GM18870 (cell line): ENCODE measurements around the gene SAMD3.
"Not testable (repeated sequence)": the region's sequence is repeated elsewhere in the genome, so short reads cannot be mapped to it uniquely, and the experiment has no call there.

Experiments used
- ATAC-seq: cut with Tn5 transposase; IDR thresholded peaks from one replicate; pipeline ENCODE4 v1.9.1; 2021; ENCODE audit warnings: moderate library complexity; ENCODE audit not compliant: unreplicated experiment

Gene SAMD3, protein sequence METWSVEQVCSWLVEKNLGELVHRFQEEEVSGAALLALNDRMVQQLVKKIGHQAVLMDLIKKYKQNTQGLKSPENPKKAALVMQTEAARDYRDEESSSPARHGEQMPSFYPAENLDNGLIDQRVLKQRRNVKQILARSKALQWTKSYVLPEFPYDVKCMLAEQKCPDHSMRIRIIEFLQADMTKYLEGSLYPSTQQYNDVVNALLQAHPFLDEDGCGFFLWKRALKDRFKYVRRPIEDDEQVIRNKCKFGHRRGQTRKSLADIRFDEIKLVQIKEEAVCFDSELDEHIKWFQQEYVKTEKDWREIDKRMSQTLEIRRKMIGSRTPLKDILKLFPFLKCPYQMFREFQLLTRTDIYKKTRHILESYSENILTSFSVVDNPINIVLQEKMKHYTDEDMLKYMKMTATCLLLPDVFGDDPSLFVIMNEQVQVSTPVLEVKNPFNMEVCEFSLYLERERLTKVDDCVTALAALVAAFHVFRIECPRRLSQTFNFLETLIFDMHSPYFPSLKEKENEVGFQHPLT

DNA sequence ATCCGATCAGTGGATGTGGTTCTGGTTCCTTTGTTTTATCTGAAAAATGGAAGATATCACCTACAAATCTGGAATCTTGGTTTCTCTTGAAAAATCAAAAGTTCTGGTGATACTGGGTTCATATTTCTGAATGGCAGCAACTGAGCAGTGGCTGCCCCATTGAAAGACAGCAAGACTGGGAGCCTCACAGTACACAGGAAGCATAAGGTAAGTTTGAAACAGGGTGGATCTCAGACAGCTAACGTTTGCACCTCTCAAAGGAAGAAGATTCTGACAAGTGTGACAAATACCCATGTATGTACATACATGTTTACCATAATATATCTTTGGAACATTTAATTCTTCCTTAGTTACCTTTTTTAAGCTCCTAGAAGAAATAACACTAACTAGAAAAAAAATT lies at the start of gene SAMD3:
Gene SAMD3 (minus strand): TSS at position 177 of the 400 bp plus-strand sequence. CDS start 7,678 bp downstream, outside the sequence.
- ATAC-seq: no peak

DNA sequence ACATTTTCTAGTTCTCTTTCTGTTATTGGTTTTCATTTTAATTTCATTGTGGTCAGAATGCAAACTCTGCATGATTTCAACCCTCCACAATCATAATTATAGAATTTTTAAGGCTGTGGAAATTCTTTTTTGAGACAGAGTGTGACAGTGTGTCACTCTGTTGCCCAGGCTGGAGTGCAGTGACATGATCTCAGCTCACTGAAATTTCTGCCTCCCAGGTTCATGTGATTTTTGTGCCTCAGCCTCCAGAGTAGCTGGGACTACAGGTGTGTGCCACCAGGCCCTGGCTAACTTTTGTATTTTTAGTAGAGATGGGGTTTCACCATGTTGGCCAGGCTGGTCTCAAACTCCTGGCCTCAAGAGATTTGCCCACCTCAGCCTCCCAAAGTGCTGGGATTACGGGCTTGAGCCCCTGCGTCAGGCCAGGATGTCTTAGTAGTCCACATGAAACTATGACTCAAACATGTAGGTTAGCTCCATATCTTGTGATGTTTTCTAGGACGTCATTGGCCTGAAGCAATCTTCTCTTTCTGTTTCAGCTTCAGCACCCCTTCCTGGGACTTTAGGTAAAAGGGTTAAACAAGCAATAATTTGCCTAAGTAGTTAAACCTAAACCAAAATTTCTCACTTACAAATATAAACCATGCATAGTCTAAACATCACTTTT lies 47.4 kb upstream of the SAMD3 start:
- peak; percentile 98 for ATAC-seq

DNA sequence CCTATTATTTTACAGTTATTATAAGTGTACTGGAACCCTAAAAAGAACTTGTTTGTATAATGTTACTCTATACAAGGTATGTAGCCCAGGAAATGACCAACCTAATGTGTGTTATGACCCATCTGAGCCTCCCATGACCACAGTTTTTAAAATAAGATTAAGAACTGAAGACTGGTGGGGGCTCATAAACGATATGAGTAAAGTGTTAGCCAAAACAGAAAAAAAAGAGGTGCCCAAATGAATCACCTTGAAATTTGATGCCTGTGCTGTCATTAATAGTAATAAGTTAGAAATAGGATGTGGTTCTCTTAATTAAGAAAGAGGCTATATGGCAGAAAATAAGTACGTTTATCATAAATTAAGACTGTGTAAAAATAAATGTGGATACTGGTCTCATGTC lies 42.8 kb upstream of the SAMD3 start:
- not testable (repeated sequence) for ATAC-seq

DNA sequence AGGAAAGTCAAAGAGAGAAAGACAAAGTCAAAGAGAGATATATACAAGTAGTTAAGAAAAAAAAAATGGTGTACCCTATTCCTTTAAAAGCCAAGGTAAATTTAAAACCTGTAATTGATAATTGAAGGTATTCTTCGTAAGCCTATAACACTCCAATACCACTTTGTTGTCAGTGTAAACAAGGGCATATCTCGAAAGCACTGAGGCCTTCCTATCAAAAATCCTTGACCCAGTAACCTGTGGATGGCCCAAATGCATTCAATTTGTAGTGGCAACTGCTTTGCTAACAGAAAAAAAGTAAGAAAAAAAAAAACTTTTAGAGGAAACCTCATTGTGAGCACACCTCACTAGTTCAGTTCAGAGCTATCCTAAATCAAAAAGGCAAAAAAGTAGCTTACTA lies 39.3 kb upstream of the SAMD3 start:
- no peak for ATAC-seq

DNA sequence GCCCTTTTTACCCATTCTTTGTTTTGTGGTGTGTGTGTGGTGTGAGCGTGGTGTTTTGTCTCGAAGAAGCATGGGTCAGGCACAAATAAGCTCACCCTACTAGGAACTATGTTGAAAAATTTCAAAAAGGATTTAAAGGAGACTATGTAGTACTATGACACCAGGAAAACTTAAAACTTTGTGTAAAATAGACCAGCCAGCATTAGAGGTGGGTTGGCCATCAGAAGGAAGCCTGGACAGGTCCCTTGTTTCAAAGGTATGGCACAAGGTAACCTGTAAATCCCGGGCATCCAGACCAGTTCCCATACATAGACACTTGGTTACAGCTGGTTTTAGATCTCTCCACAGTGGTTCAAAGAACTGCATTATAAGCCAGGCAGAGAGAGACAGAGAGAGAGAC lies 38.8 kb upstream of the SAMD3 start:
- not testable (repeated sequence) for ATAC-seq

DNA sequence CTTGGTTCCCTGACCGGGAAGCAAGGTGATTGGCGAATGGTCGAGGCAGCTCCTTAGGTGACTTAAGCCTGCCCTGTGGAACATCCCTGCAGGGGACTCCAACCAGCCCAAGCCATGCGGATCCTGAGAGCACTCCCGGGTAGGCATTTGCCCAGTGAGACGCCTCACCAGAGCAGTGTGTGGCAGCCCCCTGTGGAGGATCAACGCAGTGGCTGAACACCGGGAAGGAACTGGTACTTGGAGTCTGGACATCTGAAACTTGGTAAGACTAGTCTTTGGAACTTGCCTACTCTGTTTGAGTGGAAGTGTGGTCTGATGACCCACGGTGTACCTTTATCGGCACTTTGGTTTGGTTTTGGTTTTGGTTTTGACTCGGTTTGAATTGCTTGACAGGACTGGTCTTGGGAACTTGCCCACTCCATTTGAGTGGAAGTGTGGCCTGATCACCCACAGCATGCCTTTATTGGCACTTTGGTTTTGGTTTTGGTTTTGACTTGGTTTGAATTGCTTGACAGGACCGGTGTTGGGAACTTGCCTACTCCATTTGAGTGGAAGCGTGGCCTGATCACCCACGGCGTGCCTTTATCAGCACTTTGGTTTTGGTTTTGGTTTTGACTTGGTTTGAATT lies 38.0 kb upstream of the SAMD3 start:
- ATAC-seq: peak; percentile 45

DNA sequence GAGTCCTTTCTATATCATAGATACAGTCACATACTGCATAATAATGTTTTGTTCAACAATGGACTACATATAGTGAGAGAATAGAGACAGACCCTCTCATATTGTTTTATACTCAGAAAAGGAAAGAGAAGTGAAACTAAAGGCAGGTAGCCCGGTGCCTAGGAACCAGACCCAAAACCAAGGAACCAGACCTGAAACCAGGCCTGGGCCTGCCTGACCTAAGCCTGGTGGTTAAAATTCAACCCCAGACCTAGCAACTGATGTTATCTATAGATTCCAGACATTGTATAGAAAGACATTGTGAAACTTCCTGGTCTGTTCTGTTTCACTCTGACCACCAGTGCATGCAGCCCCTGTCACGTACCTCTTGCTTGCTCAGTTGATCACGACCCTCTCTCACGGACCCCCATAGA lies 37.3 kb upstream of the SAMD3 start:
- ATAC-seq: peak; percentile 73

DNA sequence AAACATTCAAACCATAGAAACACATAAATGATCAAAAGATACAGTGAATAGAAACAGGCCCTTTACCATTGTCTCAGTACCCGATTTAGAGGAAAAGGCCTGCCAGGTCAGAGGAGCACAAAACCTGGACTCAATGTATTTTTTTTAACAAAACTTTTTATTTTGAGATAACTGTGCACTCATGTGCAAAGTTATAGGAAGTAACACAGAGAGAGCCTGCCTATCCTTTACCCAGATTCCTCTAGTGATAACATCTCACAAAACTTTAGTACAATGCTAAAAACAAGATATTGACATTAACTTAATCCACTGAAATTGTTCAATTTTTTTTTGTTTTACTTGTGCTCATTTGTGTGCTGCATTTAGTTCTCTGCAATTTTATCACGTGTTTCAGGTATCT lies 36.8 kb upstream of the SAMD3 start:
- ATAC-seq: no peak

DNA sequence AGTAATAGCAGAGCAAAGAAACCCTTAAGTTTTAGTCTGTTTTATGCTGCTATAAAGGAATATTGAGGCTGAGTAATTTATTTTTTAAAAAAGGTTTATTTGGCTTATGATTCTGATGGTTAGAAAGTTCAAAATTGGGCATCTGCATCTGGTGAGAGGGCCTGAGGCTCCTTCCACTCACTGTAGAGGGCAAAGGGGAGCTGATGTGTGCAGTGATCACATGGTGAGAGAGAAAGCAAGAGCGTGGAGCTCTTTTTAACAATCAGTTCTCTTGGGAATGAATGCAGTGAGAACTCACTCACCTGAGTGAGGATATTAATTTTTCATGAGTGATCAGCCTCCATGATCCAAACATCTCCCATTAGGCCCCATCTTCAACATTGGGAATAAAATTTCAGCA lies 36.4 kb upstream of the SAMD3 start:
- ATAC-seq: no peak

DNA sequence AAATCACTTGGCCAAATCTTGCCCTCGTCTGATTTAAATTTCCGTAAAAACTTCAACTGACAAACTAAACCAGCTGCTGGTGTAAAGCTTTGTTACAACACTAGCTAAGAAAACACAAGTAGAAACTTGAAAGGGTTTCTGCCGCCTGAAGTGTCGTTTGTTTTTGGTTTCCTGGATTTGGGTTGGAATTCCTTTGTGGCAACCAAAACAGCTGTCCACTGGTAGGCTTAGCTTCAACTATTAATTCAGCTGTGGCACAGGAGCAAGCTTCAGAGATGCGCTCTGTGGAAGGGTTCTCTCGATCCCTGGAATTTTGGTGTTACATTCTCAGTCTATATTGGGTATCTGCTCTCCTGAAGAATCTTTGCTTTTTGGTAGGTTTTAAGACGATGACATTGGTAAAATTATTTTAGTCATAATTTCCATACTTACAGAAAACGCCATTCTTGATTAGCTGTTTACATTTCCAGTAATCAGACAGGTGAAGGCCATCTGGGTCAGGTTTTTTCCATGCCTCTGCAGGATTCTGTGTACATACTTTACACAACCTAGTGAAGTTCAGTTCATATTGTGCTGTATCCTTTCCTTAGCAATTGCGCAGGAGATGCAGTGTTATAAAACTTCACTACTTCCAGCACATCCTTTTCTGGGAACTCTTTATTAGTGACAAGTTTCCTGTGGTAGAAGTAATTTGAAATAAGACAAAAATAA lies 29.9 kb upstream of the SAMD3 start:
- no peak for ATAC-seq

DNA sequence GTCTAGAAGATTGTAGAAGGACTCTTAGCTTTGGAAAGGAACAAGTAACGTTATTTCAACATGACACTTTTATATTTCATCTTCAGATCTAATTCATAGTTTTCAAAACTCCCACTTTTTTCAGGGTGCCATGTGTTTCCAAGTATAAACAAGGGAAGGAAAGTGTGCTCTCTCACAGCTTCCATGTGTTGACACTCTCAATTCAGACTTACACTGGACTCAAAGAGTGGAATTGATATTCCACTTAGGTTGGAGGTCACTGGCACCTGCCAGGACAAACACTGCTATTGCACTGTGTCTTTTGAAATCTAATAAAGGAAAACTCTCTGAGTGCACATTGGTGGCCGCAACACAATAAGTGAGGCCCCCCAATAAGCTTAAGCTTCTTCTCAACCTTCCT lies 22.5 kb upstream of the SAMD3 start:
- ATAC-seq: no peak

DNA sequence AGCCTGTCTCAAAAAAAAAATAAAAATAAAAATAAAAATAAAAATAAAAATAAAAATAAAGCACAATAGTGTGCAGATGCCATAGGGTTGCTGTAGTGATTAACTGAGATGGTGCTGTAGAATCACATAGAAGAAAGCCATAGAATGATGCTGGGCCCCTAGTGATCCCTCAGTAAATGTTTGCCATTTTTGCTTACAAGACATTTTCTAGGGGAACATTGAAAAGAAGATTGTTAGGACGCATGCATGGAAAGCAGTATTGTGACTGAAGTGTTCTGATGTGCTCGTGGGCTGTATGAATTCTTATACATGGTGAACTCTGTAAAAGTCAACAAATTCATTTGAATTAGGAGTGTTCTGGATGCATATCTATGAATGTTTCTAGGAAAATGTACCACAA lies 22.0 kb upstream of the SAMD3 start:
- no peak for ATAC-seq

DNA sequence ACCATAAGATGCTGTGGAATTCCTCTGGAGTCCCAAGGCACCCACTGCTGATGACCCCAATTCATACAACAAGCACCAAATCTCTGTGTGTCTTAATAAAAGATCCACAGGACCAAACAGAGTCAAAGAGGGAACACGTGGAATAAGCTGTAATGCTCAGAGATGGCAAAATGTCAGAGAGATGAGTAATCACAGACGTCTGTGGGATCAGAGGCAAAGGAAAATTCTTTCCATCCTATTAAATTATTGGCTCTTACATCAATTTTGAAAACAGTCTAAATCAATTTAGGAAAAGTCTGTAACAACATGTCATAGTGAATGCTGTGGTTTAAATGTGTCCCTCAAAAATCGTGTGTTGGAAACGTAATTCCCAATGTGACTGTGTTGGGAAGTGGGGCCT lies 17.5 kb upstream of the SAMD3 start:
- no peak for ATAC-seq

DNA sequence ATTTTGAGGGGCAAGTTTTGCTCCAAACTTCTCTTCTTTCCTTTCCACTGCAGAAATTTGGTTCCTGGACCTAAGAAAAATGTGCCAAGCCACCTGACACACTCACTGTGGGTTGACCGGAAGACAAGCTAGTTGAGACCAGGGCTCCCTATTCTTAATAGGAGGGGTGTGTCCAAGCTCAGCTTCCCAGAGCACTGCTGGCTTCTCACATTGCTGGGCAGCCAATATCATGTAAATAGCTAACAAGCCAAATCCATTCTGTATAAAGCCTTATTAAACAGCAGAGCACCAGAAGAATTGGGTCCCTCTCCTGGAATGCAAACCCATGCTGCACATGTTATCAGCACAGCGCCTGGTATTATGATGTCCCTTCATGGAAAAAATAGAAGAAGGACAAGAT lies 17.0 kb upstream of the SAMD3 start:
- ATAC-seq: no peak

DNA sequence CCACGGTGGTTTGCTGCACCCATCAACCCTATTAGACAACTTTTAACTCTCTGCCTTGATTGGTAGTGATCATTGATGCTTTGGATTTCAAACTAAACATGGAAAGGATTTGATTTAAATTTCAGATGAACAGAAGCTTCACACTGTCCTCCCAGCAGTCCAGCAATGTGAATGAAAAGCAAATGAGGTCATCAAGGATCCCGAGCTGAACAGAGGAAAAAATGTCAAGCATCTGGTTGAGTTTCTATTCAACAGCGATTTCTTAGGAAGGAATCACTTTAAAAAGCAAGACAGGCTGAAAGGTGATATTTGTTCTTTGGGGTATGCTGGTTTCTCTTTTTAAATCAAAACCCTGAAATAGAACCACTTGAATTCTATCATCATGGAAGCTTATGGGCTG lies 10.6 kb upstream of the SAMD3 start:
- ATAC-seq: no peak

DNA sequence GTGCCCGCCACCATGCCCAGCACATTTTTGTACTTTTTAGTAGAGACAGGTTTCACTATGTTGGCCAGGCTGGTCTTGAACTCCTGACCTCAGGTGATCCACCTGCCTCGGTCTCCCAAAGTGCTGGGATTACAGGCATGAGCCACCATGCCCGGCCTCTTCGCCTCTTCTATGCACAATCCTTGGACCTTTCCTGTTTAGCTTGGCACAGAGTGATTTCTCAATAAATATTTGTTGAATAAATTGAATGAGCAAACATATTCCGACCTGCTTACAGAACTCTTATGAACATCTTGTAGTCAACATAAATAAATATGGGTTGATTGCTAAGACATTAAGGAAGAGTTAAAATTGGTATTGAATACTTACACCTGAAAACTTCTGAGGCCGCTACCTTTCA lies 7.8 kb upstream of the SAMD3 start:
- not testable (repeated sequence) for ATAC-seq

DNA sequence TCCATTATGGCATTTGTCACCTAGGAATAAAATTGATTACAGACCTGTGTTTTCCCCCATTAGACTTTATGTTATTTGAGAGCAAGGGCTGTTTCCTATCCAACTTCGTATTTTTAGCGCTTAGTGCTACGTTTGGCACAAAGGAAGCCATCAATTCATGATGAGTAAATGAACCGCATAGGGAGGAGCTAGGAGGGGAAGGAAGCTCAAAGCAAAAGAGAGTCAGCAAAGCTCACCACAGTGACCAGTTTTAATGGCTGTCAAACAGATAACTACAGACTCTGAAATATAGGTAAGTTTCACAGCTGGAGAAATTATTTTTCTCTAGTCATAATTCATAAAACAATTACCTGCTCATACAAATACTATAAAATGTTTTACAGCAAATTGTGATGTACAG lies 6.9 kb upstream of the SAMD3 start:
- no peak for ATAC-seq

DNA sequence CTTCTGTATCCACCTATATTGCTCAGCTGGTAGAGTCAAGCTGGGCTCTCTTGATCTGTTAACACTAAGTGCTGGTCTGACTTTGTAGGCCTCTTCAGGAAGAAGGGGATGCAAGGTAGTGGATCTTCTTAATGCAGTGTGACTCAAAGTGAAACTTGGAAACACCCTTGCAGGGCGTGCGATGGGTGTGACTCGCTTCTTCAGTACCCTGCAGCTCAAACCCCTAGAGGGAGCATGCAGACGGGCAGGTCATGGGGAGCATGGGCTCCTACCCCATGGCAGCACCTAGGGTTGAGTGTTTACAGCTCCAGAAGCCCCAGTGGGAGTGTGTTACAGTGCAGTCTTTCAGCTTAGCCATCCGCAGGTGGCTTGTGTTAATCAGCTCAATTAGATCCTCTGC lies 757 bp upstream of the SAMD3 start:
- ATAC-seq: peak; percentile 100

DNA sequence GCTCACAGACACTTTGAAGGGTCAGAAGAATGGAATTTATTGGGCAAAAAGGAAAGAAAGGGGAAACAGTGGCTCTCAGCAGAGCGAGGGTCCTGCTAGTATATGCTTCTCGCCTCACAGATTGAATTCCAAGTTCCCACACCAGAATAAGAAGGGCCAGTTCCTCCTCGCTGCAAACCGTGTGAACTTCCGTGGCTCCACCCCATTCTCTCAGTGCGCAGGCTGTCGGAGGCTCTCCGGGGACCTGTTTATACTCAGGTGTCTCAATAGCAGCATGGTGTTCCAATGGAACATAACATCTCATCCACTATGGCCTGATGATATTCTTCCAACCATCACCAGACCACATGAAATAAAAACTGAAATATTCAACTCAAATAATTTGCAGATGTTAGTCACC lies 4.6 kb downstream of the SAMD3 start:
- no peak for ATAC-seq

DNA sequence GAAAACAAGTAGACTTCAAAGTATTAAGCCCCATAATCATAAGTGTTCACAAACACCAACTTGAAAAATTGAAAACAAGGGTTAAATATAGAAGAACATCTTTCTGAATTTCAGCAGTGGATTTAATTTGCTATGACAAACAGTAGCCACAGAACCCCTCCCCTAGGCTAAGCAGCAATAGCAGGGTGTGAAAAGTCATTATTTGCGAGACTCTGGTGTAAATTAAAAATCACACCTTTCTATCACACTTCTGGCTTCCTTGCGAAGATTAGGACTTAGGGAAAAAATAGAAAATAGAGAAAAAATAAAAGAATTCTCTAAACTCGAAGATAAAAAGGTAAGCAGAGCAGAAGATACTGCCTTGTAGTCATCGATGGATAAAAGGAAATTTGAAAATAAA lies 6.1 kb downstream of the SAMD3 start:
- ATAC-seq: no peak

DNA sequence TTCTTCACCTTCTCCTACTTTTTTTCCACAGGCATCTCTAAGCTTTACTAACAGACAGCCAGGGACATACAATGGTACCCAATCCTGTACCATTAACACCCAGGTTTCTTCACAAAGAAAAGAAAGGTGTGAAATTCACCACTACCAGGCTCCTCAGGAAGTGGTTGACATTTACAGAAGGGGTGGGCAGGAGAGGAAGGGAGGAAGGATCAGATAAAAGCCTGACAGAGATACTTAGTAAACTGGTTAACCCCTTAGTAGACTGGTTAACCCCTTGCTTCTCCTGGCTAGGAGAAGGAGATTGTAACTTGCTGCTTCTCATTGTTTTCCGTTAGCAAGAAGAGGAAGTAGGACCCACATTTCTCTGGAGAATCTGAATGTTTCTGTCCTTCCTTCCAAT lies 7.2 kb downstream of the SAMD3 start:
- ATAC-seq: no peak
